Tongue (tissue), 2 donors: ENCODE measurements around the gene KLF13. TPM values are rescaled to one million over a fixed set of nuclear protein-coding genes. Genes with fewer than 3 reads are reported as not detected.

Source experiments
- DNase-seq: peaks from one replicate; pipeline ENCODE4 v3.0.0-alpha.2; 2015
- total RNA-seq: library from RNA; depleted of rRNA; stranded (reverse); fragments of >200 nt; gene quantifications from one replicate; pipeline ENCODE4 v1.2.3, GENCODE V29; 2014

Gene KLF13
- total RNA-seq, 1 donor from 2014 or later = 37.5 TPM

- DNase-seq = no peak
Measured at GRCh38 chr15:31365032-31365654, 38.5 kb downstream of the KLF13 start.

GRCh38 chr15:31365655-31366127, 39.1 kb downstream of the KLF13 start:
- DNase-seq = peak; percentile 86

GRCh38 chr15:31366169-31366734, 39.6 kb downstream of the KLF13 start:
- no peak for DNase-seq

GRCh38 chr15:31367021-31367729, 40.5 kb downstream of the KLF13 start:
- DNase-seq = no peak

- no peak for DNase-seq
Measured at GRCh38 chr15:31367730-31368344, 41.2 kb downstream of the KLF13 start.

- no peak for DNase-seq
Measured at GRCh38 chr15:31369727-31370126, 43.1 kb downstream of the KLF13 start.

GRCh38 chr15:31371520-31372240, 45.0 kb downstream of the KLF13 start:
- DNase-seq = no peak

GRCh38 chr15:31372635-31373091, 46.0 kb downstream of the KLF13 start:
- peak; percentile 61 for DNase-seq

- DNase-seq = no peak
Measured at GRCh38 chr15:31373096-31373865, 46.6 kb downstream of the KLF13 start.

GRCh38 chr15:31373970-31374369, 47.3 kb downstream of the KLF13 start:
- DNase-seq = no peak

GRCh38 chr15:31374489-31374888, 47.9 kb downstream of the KLF13 start:
- DNase-seq = no peak

GRCh38 chr15:31374986-31375385, 48.4 kb downstream of the KLF13 start:
- no peak for DNase-seq

GRCh38 chr15:31375772-31376171, 49.1 kb downstream of the KLF13 start:
- no peak for DNase-seq

- DNase-seq = no peak
Measured at GRCh38 chr15:31376511-31376910, 49.9 kb downstream of the KLF13 start.

GRCh38 chr15:31377030-31377429, 50.4 kb downstream of the KLF13 start:
- DNase-seq = no peak

GRCh38 chr15:31378363-31378903, 51.8 kb downstream of the KLF13 start:
- DNase-seq = no peak

GRCh38 chr15:31379042-31379441, 52.4 kb downstream of the KLF13 start:
- DNase-seq = no peak

- no peak for DNase-seq
Measured at GRCh38 chr15:31379577-31379976, 52.9 kb downstream of the KLF13 start.

GRCh38 chr15:31381801-31382712, 55.4 kb downstream of the KLF13 start:
- DNase-seq = no peak

- DNase-seq = no peak
Measured at GRCh38 chr15:31382713-31383045, 56.0 kb downstream of the KLF13 start.
